ENCODE measurements around the gene GDPD3. TPM values are rescaled to one million over a fixed set of nuclear protein-coding genes. Genes with fewer than 3 reads are reported as not detected.

GDPD3 gene
- total and polyA plus RNA-seq, 9 of the 15 experiments (the other 6 are each of a cell fraction or from before 2014, with no cell fraction given): 0.47 to 3.9 (median 1.1) TPM

DNA sequence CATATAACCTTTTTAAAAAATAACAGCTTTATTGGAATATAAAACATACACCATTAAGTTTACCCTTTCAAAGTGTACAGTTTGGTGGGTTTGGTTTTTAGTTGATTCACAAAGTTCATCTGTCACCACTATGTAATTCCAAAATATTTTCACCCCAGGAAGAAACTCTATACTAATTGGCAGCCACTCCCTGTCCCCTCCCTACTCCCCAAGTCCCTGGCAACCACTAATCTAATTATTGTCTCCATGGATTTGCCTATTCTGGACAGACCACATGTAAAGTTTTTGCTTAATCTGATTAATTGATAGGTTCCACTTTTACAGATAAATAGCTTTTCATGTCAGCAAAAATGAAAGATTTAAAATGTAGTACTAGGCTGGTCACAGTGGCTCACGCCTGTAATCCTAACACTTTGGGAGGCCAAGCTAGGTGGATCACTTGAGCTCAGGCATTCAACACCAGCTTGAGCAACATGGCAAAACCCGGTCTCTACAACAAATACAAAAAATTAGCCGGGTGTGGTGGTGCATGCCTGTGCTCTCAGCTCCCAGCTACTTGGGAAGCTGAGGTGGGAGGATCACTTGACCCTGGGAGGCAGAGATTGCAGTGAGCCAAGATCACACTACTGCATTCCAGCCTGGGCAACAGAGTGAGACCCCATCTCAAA is 34.6 kb upstream of the GDPD3 start:
- no peak for DNase-seq (ENCODE audit: extremely low read depth in 1 of 4, low spot score in 3 of 4)
- peaks cover 8% of the 10 kb centered on the region; the same call in 1 of the 2 replicates for H3K9me3 ChIP-seq (replicated peaks; ENCODE audit: control insufficient read depth, insufficient read depth, low read depth, low read length)
- no TSS peak for BruUV-seq (replicated peaks)
- no peak overlapping the region for H2AFZ ChIP-seq (ENCODE audit: low read depth, low read length)
- intact Hi-C loops (cut with micrococcal nuclease): no loop called here
- no peak for ATAC-seq
- FAIRE-seq: no peak
- TF ChIP-seq, protein P1, sequence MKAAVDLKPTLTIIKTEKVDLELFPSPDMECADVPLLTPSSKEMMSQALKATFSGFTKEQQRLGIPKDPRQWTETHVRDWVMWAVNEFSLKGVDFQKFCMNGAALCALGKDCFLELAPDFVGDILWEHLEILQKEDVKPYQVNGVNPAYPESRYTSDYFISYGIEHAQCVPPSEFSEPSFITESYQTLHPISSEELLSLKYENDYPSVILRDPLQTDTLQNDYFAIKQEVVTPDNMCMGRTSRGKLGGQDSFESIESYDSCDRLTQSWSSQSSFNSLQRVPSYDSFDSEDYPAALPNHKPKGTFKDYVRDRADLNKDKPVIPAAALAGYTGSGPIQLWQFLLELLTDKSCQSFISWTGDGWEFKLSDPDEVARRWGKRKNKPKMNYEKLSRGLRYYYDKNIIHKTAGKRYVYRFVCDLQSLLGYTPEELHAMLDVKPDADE (conservative IDR thresholded peaks at IDR 0.05; ENCODE audit: control insufficient read depth, low read depth, low read length): no peak
- TF ChIP-seq ZC3H4 (CRISPR knock-in tag; IDR thresholded peaks at IDR 0.05; ENCODE audit: borderline replicate concordance) (no peak), ZNF121 (CRISPR knock-in tag; conservative IDR thresholded peaks at IDR 0.05) (peak; percentile 37; the same call in 1 of the 2 replicates), HNRNPK (IDR thresholded peaks at IDR 0.05; ENCODE audit: low read depth, low read length, poor library complexity, severe bottlenecking) (no peak), MTA3 (IDR thresholded peaks at IDR 0.05; ENCODE audit: borderline replicate concordance) (no peak), ZNF695 (CRISPR knock-in tag; IDR thresholded peaks at IDR 0.05) (no peak), CC2D1A (IDR thresholded peaks at IDR 0.05) (no peak)
- TF ChIP-seq, protein P2, sequence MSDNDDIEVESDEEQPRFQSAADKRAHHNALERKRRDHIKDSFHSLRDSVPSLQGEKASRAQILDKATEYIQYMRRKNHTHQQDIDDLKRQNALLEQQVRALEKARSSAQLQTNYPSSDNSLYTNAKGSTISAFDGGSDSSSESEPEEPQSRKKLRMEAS (CRISPR knock-in tag; IDR thresholded peaks at IDR 0.05): no peak
- no peak overlapping the region for H3K27ac ChIP-seq (ENCODE audit: extremely low read depth, low read depth, low read length)
- no peaks in the 10 kb centered on the region for H3K79me2 ChIP-seq (ENCODE audit: control insufficient read depth, insufficient read depth, low read length)
- no peaks in the 10 kb centered on the region; a peak in 1 of 5 replicates for H3K4me1 ChIP-seq (replicated peaks in 1 of 2; ENCODE audit: control insufficient read depth in 2 of 2, insufficient read depth in 2 of 2, low read length in 2 of 2)
- in situ Hi-C loops (cut with MboI): loop anchor here (25.0 kb wide), 1 partner anchor 686 kb away; the partner anchor contains the start of genes BOLA2, SLX1B and SULT1A4
- H3K4me3 ChIP-seq: no peak overlapping the region
- no peaks in the 10 kb centered on the region for H4K20me1 ChIP-seq (replicated peaks; ENCODE audit: control insufficient read depth, insufficient read depth, low read length)
- ChIA-PET POLR2A (interaction anchor here (0.9 kb wide), 1 partner anchor 56 kb away, joined by 3 read pairs; the partner anchor contains the start of gene TBX6), CTCF (ENCODE audit: low intra/inter-chr PET ratio) (no interaction called here)
- no peaks in the 10 kb centered on the region for H3K27me3 ChIP-seq (ENCODE audit: control insufficient read depth in 2 of 2, insufficient read depth in 2 of 2, low read length in 2 of 2)
- no peak overlapping the region for H3K4me2 ChIP-seq (ENCODE audit: insufficient read depth, low read length)
- 4% methylated on average over 3 of the region's 3 CpGs for WGBS (ENCODE audit: insufficient coverage, low coverage, missing lambda C conversion rate)
- no peak overlapping the region for H3K9ac ChIP-seq (ENCODE audit: insufficient read depth in 1 of 2, low read depth in 2 of 2, low read length in 2 of 2)
- H3K9me1 ChIP-seq (ENCODE audit: control insufficient read depth, insufficient read depth, low read length): no peaks in the 10 kb centered on the region
- no peaks in the 10 kb centered on the region for H3K36me3 ChIP-seq (ENCODE audit: control insufficient read depth, insufficient read depth, low read length)

Data from K562 (cell line).